Mesothelial cell of epicardium (in vitro differentiated cells): ENCODE results near the gene DMRT1. TPM values are rescaled to one million over a fixed set of nuclear protein-coding genes. Genes with fewer than 3 reads are reported as not detected.

ENCODE experiments used
- DNase-seq, 2 experiments: peaks; one replicate each; pipeline ENCODE4 v3.0.0; 2021; ENCODE audit warnings: low spot score in 2 of 2; ENCODE audit not compliant: unreplicated experiment in 2 of 2
- H3K27ac Mint-ChIP-seq: 2 replicates; pipeline ENCODE4 v1.8.0; 2021; ENCODE audit warnings: mixed read lengths
- H3K27me3 Mint-ChIP-seq: 2 replicates; pipeline ENCODE4 v1.8.0; 2021; ENCODE audit warnings: low read depth, mixed read lengths
- H3K36me3 Mint-ChIP-seq: 2 replicates; pipeline ENCODE4 v1.8.0; 2021; ENCODE audit warnings: mixed read lengths
- H3K4me1 Mint-ChIP-seq: 2 replicates; pipeline ENCODE4 v1.8.0; 2021; ENCODE audit warnings: mixed read lengths
- H3K4me3 Mint-ChIP-seq: 2 replicates; pipeline ENCODE4 v1.8.0; 2021; ENCODE audit warnings: mild to moderate bottlenecking, moderate library complexity, mixed read lengths
- H3K9me3 Mint-ChIP-seq: 2 replicates; pipeline ENCODE4 v1.8.0; 2021; ENCODE audit warnings: mixed read lengths
- CTCF ChIP-seq: fragments of 200-600 bp; sonication (generic); IDR thresholded peaks from one replicate; pipeline ENCODE4 v1.5.0; 2021; ENCODE audit warnings: antibody characterized with exemption; ENCODE audit not compliant: unreplicated experiment
- total RNA-seq: library from RNA; stranded (reverse); gene quantifications from 3 replicates; pipeline ENCODE4 v1.2.1, GENCODE V29; 2021

The DMRT1 gene
- total RNA-seq, 1 donor from 2014 or later, result not detected

- Mint-ChIP-seq H3K9me3 (no peaks in the 10 kb centered on the region), H3K27ac (no peak overlapping the region), H3K27me3 (peaks cover 20% of the 10 kb centered on the region), H3K36me3 (no peaks in the 10 kb centered on the region), H3K4me1 (peaks cover 2% of the 10 kb centered on the region), H3K4me3 (no peak overlapping the region)
- TF ChIP-seq CTCF, result no peak
- no peak for DNase-seq
These were observed 166.7 kb downstream of the DMRT1 start for GRCh38 chr9:1008216-1008615.

GRCh38 chr9:1009101-1009707 lies 167.7 kb downstream of the DMRT1 start:
- Mint-ChIP-seq H3K27ac (no peak overlapping the region), H3K9me3 (no peaks in the 10 kb centered on the region), H3K4me3 (no peak overlapping the region), H3K36me3 (no peaks in the 10 kb centered on the region), H3K27me3 (peaks cover 26% of the 10 kb centered on the region), H3K4me1 (peaks cover 2% of the 10 kb centered on the region)
- peak; percentile 78 to 93 for DNase-seq
- TF ChIP-seq CTCF, result peak; percentile 94

- TF ChIP-seq CTCF, result no peak
- Mint-ChIP-seq H3K27me3 (peaks cover 46% of the 10 kb centered on the region), H3K27ac (no peak overlapping the region), H3K4me3 (no peak overlapping the region), H3K4me1 (peaks cover 4% of the 10 kb centered on the region), H3K9me3 (no peaks in the 10 kb centered on the region), H3K36me3 (no peaks in the 10 kb centered on the region)
- DNase-seq, result no peak
These were observed 171.5 kb downstream of the DMRT1 start for GRCh38 chr9:1013021-1013420.

- H3K27me3 Mint-ChIP-seq, result peaks cover 43% of the 10 kb centered on the region
- peaks cover 6% of the 10 kb centered on the region for H3K4me1 Mint-ChIP-seq
- no peaks in the 10 kb centered on the region for H3K9me3 Mint-ChIP-seq
- H3K4me3 Mint-ChIP-seq, result no peak overlapping the region
- H3K27ac Mint-ChIP-seq, result no peak overlapping the region
- H3K36me3 Mint-ChIP-seq, result no peaks in the 10 kb centered on the region
- no peak for TF ChIP-seq CTCF
- DNase-seq, result no peak
These were observed 172.7 kb downstream of the DMRT1 start for GRCh38 chr9:1014225-1014624.

- TF ChIP-seq CTCF, result no peak
- no peak overlapping the region for H3K4me3 Mint-ChIP-seq
- H3K36me3 Mint-ChIP-seq, result no peaks in the 10 kb centered on the region
- peaks cover 4% of the 10 kb centered on the region for H3K4me1 Mint-ChIP-seq
- H3K9me3 Mint-ChIP-seq, result no peaks in the 10 kb centered on the region
- H3K27me3 Mint-ChIP-seq, result peaks cover 43% of the 10 kb centered on the region
- H3K27ac Mint-ChIP-seq, result no peak overlapping the region
- DNase-seq, result no peak
These were observed 173.1 kb downstream of the DMRT1 start for GRCh38 chr9:1014640-1015039.

- DNase-seq, result no peak
- TF ChIP-seq CTCF, result no peak
- no peaks in the 10 kb centered on the region for H3K36me3 Mint-ChIP-seq
- H3K4me3 Mint-ChIP-seq, result no peak overlapping the region
- no peak overlapping the region for H3K27ac Mint-ChIP-seq
- H3K9me3 Mint-ChIP-seq, result peaks cover 2% of the 10 kb centered on the region
- H3K27me3 Mint-ChIP-seq, result peaks cover 52% of the 10 kb centered on the region
- peaks cover 4% of the 10 kb centered on the region for H3K4me1 Mint-ChIP-seq
These were observed 176.6 kb downstream of the DMRT1 start for GRCh38 chr9:1018121-1018520.
